GM19025 (cell line): ENCODE results near the gene SLC35A3.

Source experiments
- ATAC-seq: cut with Tn5 transposase; IDR thresholded peaks from one replicate; pipeline ENCODE4 v1.9.1; 2021; ENCODE audit warnings: mild to moderate bottlenecking, low read depth, moderate library complexity; ENCODE audit not compliant: unreplicated experiment

The SLC35A3 gene

DNA sequence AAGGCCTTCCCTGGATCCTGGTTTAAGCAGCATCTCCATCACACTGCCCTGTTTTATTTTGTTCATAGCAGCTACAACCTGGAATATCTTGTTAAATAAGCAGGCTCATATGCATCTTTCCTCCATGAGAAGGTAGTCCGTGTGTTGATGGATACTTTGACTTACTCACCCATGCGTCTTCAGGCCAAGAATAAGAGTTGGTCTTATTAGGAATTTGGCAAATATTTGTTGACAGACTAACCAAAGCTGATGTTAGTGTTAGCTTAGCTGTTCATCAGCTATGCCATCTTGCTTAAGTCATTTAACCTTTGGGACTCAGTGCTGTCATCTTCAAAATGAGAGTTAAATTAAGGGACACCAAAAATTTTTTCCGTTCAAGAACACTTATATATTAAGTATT is 103.7 kb downstream of the SLC35A3 start:
- no peak for ATAC-seq

DNA sequence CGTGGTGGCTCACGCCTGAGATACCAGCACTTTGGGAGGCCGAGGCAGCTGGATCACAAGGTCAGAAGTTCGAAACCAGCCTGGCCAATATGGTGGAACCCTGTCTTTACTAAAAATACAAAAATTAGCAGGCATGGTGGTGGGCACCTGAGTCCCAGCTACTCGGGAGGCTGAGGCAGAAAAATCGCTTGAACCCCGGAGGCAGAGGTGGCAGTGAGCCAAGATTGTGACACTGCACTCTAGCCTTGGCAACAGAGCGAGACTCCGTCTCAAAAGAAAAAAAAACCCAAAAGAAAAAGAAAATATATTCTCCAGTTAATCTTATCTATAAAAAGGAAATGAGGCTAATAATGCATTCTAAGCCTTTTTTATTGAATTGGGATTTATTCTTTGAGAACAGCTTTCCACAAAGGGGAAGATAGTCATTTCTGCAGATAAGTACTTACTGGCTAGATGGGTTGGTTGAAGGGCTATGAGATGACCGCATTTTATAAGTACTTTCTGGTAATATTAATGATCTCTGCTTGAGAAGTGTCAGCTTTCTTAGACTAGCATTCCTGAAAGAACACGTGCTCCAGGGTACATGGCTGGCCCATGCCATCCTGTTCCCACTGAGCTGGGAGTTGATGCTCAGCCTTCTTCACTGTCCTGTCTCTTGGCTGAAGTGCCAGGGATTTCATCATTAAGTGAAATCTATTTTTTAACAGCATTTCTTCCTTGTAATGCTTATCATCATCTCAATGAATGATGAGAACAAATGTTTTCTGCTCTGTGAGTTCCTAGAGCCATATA is 105.0 kb downstream of the SLC35A3 start:
- no peak for ATAC-seq

DNA sequence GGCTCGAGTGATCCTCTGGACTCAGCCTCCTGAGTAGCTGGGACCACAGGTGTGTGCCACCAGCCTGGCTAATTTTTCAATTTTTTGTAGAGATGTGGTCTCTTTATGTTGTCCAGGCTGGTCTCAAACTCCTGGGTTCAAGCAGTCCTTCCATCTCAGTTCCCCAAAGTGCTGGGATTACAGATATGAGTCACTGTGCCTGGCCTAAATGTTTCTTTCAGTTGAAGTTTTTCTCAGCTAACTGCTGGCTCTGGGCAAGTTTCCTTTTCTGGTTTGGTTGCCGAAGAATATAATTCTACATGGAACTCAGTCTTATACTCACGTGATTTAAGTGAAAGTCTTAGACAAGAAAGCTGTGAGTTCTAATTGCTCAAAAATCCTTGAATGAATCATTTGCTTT is 106.0 kb downstream of the SLC35A3 start:
- peak; percentile 45 for ATAC-seq

DNA sequence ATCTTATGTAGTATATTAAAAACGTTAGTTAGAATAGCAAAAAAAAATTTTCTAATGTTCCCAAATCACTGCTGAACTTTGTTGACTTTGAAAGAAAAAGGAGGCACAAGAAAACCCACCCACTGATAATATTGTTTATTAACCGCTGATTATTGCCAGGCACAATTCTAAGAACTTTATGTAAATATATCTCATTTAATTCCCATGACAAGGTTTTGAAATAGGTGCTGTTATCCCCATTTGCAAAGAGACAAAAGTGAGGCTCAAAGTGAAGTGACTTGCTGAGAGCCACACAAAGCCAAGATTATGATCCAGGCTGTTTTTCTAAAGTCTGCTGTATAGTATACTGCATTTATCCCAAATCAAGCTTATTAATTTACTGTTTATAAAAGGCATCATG is 106.5 kb downstream of the SLC35A3 start:
- ATAC-seq: peak; percentile 0

DNA sequence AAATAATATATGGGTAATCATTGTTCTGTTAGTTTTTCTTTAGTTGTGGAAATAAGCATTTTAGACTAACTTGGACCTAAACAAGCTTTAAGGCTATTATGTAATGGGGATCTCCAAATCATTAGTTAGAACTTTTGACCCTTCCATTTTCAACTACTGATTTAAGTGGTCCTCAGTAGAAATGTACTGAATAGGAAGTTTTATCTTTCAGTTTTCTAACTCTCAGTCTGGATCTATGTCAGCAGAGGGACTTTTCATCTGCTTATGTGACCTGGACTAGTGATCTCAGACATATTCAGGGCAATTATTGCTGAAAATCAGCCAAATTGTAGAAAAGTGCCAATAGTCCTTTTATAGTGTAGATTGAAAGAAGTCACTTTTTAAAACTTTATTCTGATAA is 106.9 kb downstream of the SLC35A3 start:
- ATAC-seq: peak; percentile 74

DNA sequence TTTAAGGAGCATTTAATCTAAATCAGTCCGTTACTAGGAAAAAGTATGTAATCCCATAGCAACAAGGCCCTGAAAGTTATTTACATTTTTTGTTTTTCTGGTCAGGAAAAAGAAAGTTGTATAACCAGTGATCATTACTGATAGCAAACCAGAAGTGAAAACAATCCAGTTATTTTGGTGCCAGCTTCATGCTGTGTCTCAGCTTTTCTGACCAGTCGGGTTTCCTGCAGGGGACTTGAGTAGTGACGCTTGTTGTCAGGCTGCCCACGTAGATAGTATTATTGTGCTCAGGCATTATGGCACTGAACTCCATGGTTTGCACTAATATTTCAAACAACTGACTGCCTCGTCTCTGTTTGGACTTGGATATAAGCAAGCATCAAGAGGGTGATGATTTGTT is 107.7 kb downstream of the SLC35A3 start:
- ATAC-seq: peak; percentile 42

DNA sequence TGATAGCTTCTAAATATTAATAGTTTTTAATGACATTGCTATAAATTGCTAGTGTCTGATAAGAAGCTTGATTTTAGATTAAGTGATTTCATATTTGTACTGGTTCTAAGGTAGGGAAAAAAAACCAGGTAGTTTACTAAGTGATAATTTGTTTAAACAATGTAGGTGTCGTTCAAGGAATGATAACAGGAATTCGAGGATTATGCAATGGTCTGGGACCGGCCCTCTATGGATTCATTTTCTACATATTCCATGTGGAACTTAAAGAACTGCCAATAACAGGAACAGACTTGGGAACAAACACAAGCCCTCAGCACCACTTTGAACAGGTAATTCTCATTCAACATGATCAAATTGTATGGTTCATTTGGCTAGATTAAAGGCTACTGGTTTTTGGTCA is 110.5 kb downstream of the SLC35A3 start:
- no peak for ATAC-seq
